Mesothelial cell of epicardium (in vitro differentiated cells): ENCODE results near the gene TEPSIN. TPM values are rescaled to one million over a fixed set of nuclear protein-coding genes. Genes with fewer than 3 reads are reported as not detected.
A peak's percentile ranks its signal among the peaks of the same experiment; 100 is the strongest.

Source experiments
- DNase-seq, 2 experiments: peaks; one replicate each; pipeline ENCODE4 v3.0.0; 2021; ENCODE audit warnings: low spot score in 2 of 2; ENCODE audit not compliant: unreplicated experiment in 2 of 2
- H3K27ac Mint-ChIP-seq: 2 replicates; pipeline ENCODE4 v1.8.0; 2021; ENCODE audit warnings: mixed read lengths
- H3K27me3 Mint-ChIP-seq: 2 replicates; pipeline ENCODE4 v1.8.0; 2021; ENCODE audit warnings: low read depth, mixed read lengths
- H3K36me3 Mint-ChIP-seq: 2 replicates; pipeline ENCODE4 v1.8.0; 2021; ENCODE audit warnings: mixed read lengths
- H3K4me1 Mint-ChIP-seq: 2 replicates; pipeline ENCODE4 v1.8.0; 2021; ENCODE audit warnings: mixed read lengths
- H3K4me3 Mint-ChIP-seq: 2 replicates; pipeline ENCODE4 v1.8.0; 2021; ENCODE audit warnings: mild to moderate bottlenecking, moderate library complexity, mixed read lengths
- H3K9me3 Mint-ChIP-seq: 2 replicates; pipeline ENCODE4 v1.8.0; 2021; ENCODE audit warnings: mixed read lengths
- CTCF ChIP-seq: fragments of 200-600 bp; sonication (generic); IDR thresholded peaks from one replicate; pipeline ENCODE4 v1.5.0; 2021; ENCODE audit warnings: antibody characterized with exemption; ENCODE audit not compliant: unreplicated experiment
- total RNA-seq: library from RNA; stranded (reverse); gene quantifications from 3 replicates; pipeline ENCODE4 v1.2.1, GENCODE V29; 2021

The TEPSIN gene, protein sequence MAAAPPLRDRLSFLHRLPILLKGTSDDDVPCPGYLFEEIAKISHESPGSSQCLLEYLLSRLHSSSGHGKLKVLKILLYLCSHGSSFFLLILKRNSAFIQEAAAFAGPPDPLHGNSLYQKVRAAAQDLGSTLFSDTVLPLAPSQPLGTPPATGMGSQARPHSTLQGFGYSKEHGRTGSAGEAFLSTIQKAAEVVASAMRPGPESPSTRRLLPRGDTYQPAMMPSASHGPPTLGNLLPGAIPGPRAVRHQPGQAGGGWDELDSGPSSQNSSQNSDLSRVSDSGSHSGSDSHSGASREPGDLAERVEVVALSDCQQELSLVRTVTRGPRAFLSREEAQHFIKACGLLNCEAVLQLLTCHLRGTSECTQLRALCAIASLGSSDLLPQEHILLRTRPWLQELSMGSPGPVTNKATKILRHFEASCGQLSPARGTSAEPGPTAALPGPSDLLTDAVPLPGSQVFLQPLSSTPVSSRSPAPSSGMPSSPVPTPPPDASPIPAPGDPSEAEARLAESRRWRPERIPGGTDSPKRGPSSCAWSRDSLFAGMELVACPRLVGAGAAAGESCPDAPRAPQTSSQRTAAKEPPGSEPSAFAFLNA
- total RNA-seq = 44.6 to 49.2 TPM (median 45.0 TPM) in 3 replicates

DNA sequence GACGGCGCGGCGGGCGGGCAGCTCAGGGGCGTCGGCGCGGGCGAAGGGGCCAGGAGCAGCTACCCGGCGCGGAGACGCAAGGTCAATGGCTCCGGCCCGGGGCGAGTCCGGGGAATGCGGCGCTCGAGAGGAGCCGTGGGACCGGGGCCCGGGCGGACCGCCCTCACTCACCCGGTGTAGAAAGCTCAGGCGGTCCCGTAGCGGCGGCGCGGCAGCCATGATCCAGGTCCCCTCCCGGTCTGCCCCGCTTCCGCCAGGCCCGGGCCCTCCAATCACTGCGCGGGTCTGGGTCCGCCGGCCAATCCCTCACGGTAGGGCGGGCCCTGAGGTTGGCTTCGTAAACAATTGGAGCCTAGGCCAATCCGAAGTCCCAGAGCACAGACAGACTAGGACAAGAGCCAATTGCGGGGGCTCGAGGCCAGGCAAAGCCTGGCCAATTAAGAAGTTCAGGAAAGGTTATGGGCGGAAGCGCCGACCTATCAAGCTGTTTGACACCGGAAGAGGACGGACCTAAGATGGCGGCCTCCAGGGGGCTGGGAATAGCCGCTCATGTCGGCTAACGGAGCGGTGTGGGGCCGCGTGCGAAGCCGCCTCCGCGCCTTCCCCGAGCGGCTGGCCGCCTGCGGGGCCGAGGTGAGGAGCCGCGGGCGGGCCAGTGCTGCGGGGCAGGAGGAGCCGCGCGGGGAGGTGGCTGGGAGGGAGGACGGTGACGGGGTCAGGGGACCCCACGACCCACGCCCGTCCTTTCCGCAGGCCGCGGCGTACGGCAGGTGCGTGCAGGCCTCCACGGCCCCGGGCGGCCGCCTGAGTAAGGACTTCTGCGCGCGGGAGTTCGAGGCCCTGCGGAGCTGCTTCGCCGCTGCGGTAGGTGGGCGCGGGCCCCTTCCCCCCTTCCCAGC, at the start of gene TEPSIN, which contains the start of gene NDUFAF8:
TEPSIN (minus strand) TSS at position 241 of the 899 bp plus-strand sequence; CDS start at position 219, 22 bp downstream.
NDUFAF8 (plus strand) TSS at position 504 of the 899 bp plus-strand sequence; CDS start at position 550, 46 bp downstream.
- Mint-ChIP-seq H3K27me3 (no peaks in the 10 kb centered on the region), H3K9me3 (no peaks in the 10 kb centered on the region), H3K4me1 (peaks cover 22% of the 10 kb centered on the region), H3K36me3 (peaks cover 8% of the 10 kb centered on the region), H3K27ac (peak within 1 kb of the TSS; percentile 94), H3K4me3 (peak within 1 kb of the TSS; percentile 91)
- TF ChIP-seq CTCF = no peak
- peak; percentile 92 to 94 for DNase-seq

- no peak for TF ChIP-seq CTCF
- H3K9me3 Mint-ChIP-seq = no peaks in the 10 kb centered on the region
- DNase-seq = no peak
- H3K27me3 Mint-ChIP-seq = no peaks in the 10 kb centered on the region
- H3K4me1 Mint-ChIP-seq = peaks cover 8% of the 10 kb centered on the region
- no peak overlapping the region for H3K27ac Mint-ChIP-seq
- peaks cover 13% of the 10 kb centered on the region for H3K36me3 Mint-ChIP-seq
- H3K4me3 Mint-ChIP-seq = no peak overlapping the region
Measured at GRCh38 chr17:81287741-81288430, 49.0 kb upstream of the TEPSIN start.

DNA sequence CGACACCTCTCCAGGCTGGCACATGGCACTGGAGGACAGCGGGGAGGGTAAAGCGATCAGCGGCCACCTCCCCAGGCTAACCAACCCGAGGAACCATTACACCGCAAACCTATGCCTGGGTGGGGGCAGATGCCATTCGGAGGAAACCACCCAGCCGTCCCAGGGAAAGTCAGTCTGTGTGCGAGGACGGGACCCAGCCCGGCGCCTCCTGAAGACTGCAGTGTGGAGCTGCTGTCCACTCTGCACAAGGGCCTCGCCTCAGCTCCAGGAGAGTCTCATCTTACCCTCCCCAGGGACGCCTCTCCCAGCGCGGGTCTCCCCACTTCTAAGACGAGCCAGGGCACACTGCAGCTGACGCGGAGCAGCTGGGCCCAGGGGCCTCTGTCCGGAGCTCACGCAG, 48.3 kb upstream of the TEPSIN start:
- no peak overlapping the region for H3K4me3 Mint-ChIP-seq
- H3K27ac Mint-ChIP-seq = no peak overlapping the region
- H3K27me3 Mint-ChIP-seq = no peaks in the 10 kb centered on the region
- DNase-seq = no peak
- no peak for TF ChIP-seq CTCF
- H3K4me1 Mint-ChIP-seq = peaks cover 4% of the 10 kb centered on the region
- H3K36me3 Mint-ChIP-seq = peaks cover 13% of the 10 kb centered on the region
- H3K9me3 Mint-ChIP-seq = no peaks in the 10 kb centered on the region

DNA sequence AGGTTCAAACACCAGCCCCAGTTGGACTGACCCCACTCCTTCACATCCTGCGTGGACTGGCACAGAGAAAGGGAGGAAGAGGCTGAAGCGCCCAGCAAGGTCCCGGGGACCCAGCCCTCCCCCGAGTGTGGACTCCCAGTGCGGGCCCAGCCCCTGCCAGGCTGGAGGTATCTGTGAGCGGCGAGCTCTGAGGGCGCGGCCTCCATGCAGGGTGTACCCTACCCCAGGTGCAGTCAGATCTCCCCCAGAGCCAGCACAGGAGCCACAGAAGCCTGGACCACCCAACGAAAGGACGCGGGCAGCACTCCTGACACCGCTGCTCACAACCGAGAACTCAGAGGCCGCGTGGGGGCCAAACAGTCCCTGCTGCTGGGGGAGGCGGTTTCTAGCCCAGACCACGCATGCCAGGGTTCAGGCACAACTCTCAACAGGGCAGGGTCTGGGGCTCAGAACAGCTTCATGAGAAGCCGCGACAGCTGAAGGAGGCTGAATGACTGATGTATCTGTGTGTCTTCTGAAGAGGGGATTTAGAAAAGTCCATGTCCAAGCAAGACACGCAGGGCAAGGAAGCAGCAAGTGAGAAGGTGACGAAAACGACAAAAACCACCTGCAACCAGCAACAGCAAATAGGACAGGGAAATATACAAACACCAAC, 47.8 kb upstream of the TEPSIN start:
- no peak for TF ChIP-seq CTCF
- no peak for DNase-seq
- Mint-ChIP-seq H3K27me3 (no peaks in the 10 kb centered on the region), H3K4me3 (no peak overlapping the region), H3K36me3 (peaks cover 13% of the 10 kb centered on the region), H3K9me3 (no peaks in the 10 kb centered on the region), H3K4me1 (peaks cover 3% of the 10 kb centered on the region), H3K27ac (no peak overlapping the region)

GRCh38 chr17:81285894-81286293, 47.0 kb upstream of the TEPSIN start:
- Mint-ChIP-seq H3K4me1 (no peaks in the 10 kb centered on the region), H3K4me3 (no peak overlapping the region), H3K9me3 (no peaks in the 10 kb centered on the region), H3K27me3 (no peaks in the 10 kb centered on the region), H3K36me3 (peaks cover 13% of the 10 kb centered on the region), H3K27ac (no peak overlapping the region)
- DNase-seq = no peak
- no peak for TF ChIP-seq CTCF
